Measurements from ENCODE around the gene SV2C. TPM values are rescaled to one million over a fixed set of nuclear protein-coding genes. Genes with fewer than 3 reads are reported as not detected.

SV2C gene
- total RNA-seq, 1 experiment from 2014 or later = not detected

DNA sequence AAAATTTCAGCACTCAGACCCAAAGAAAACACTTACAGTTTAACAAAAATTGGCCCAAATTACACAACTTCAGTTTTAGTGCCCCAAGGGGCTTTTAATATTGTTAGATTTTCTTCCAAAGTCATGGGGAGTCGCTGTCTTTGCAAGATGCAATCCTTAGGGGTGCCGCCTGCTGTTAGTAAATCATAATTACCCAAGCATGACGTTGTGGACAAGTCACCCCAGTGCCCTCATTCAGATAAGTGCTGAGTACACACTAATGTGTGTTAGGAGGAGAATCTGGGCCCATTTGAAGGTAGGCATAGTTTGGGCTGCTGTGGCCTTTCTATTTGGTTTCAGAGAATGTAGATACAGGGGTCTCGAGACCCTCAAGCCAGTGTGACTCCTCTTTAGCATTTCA lies 138.1 kb downstream of the SV2C start:
- ChIA-PET POLR2A (no interaction called here), CTCF (no interaction called here), RAD21 (ENCODE audit: low non-redundant PET in 1 of 2, low total read pairs in 2 of 2, uncharacterized antibody in 2 of 2, unreplicated experiment in 2 of 2) (no interaction called here)
- Histone ChIP-seq H3K4me2 (ENCODE audit: low read length) (no peak overlapping the region), H3K4me1 (ENCODE audit: control insufficient read depth in 1 of 2, insufficient read depth in 2 of 2, low read length in 2 of 2) (no peaks in the 10 kb centered on the region), H3K79me2 (ENCODE audit: insufficient read depth, low read length) (no peaks in the 10 kb centered on the region), H3K9me3 (ENCODE audit: control insufficient read depth in 1 of 2, insufficient read depth in 1 of 2, low read depth in 1 of 2, low read length in 2 of 2) (no peaks in the 10 kb centered on the region), H3K9ac (ENCODE audit: low read length) (no peak overlapping the region), H3K9me2 (ENCODE audit: insufficient read depth) (no peaks in the 10 kb centered on the region), H3K27ac (ENCODE audit: low read depth, low read length) (no peak overlapping the region), H3K4me3 (replicated peaks in 1 of 2; ENCODE audit: low read depth in 1 of 2, low read length in 2 of 2) (no peak overlapping the region), H3K36me3 (ENCODE audit: control insufficient read depth in 1 of 2, insufficient read depth in 2 of 2, low read length in 2 of 2) (no peaks in the 10 kb centered on the region), H4K20me1 (ENCODE audit: insufficient read depth) (no peaks in the 10 kb centered on the region), H3K27me3 (ENCODE audit: insufficient read depth, low read length) (no peaks in the 10 kb centered on the region), H2AFZ (ENCODE audit: low read depth, low read length, poor library complexity, severe bottlenecking) (no peak overlapping the region)
- intact Hi-C loops (cut with micrococcal nuclease) = no loop called here
- BruUV-seq (replicated peaks) = no TSS peak
- ATAC-seq (no peak), DNase-seq (ENCODE audit: low read depth, low spot score) (no peak)
- TF ChIP-seq EGR1 (IDR thresholded peaks at IDR 0.05; ENCODE audit: low read depth) (no peak), SIN3A (IDR thresholded peaks at IDR 0.05; ENCODE audit: low read depth) (no peak), ZFX (IDR thresholded peaks at IDR 0.05) (no peak), SRF (IDR thresholded peaks at IDR 0.05; ENCODE audit: low read depth) (no peak), CEBPB (IDR thresholded peaks at IDR 0.05; ENCODE audit: low read depth) (no peak), POLR2A (IDR thresholded peaks at IDR 0.05; ENCODE audit: borderline replicate concordance, extremely low read depth, insufficient read depth, insufficient read length) (no peak), YY1 (IDR thresholded peaks at IDR 0.05; ENCODE audit: extremely low read depth, insufficient replicate concordance, low read depth, low read length) (no peak), EZH2phosphoT487 (IDR thresholded peaks at IDR 0.05; ENCODE audit: borderline replicate concordance) (no peak), SP1 (IDR thresholded peaks at IDR 0.05; ENCODE audit: low read depth) (no peak), RAD21 (IDR thresholded peaks at IDR 0.05; ENCODE audit: low read depth) (no peak), FOSL1 (IDR thresholded peaks at IDR 0.05; ENCODE audit: low read depth) (no peak), ELF1 (IDR thresholded peaks at IDR 0.05; ENCODE audit: borderline replicate concordance, low read depth) (no peak), ZNF274 (IDR thresholded peaks at IDR 0.05; ENCODE audit: low read depth, low read length) (no peak), TCF7L2 (IDR thresholded peaks at IDR 0.05; ENCODE audit: borderline replicate concordance, extremely low read depth, insufficient read depth, insufficient read length) (no peak), EZH2 (IDR thresholded peaks at IDR 0.05) (no peak), POLR2AphosphoS5 (IDR thresholded peaks at IDR 0.05; ENCODE audit: low read depth, low read length) (no peak)
- TF ChIP-seq, protein P1, sequence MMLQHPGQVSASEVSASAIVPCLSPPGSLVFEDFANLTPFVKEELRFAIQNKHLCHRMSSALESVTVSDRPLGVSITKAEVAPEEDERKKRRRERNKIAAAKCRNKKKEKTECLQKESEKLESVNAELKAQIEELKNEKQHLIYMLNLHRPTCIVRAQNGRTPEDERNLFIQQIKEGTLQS (IDR thresholded peaks at IDR 0.05) = no peak
- TF ChIP-seq, protein P2, sequence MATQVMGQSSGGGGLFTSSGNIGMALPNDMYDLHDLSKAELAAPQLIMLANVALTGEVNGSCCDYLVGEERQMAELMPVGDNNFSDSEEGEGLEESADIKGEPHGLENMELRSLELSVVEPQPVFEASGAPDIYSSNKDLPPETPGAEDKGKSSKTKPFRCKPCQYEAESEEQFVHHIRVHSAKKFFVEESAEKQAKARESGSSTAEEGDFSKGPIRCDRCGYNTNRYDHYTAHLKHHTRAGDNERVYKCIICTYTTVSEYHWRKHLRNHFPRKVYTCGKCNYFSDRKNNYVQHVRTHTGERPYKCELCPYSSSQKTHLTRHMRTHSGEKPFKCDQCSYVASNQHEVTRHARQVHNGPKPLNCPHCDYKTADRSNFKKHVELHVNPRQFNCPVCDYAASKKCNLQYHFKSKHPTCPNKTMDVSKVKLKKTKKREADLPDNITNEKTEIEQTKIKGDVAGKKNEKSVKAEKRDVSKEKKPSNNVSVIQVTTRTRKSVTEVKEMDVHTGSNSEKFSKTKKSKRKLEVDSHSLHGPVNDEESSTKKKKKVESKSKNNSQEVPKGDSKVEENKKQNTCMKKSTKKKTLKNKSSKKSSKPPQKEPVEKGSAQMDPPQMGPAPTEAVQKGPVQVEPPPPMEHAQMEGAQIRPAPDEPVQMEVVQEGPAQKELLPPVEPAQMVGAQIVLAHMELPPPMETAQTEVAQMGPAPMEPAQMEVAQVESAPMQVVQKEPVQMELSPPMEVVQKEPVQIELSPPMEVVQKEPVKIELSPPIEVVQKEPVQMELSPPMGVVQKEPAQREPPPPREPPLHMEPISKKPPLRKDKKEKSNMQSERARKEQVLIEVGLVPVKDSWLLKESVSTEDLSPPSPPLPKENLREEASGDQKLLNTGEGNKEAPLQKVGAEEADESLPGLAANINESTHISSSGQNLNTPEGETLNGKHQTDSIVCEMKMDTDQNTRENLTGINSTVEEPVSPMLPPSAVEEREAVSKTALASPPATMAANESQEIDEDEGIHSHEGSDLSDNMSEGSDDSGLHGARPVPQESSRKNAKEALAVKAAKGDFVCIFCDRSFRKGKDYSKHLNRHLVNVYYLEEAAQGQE (IDR thresholded peaks at IDR 0.05; ENCODE audit: low read depth) = no peak
- TF ChIP-seq, protein P3, sequence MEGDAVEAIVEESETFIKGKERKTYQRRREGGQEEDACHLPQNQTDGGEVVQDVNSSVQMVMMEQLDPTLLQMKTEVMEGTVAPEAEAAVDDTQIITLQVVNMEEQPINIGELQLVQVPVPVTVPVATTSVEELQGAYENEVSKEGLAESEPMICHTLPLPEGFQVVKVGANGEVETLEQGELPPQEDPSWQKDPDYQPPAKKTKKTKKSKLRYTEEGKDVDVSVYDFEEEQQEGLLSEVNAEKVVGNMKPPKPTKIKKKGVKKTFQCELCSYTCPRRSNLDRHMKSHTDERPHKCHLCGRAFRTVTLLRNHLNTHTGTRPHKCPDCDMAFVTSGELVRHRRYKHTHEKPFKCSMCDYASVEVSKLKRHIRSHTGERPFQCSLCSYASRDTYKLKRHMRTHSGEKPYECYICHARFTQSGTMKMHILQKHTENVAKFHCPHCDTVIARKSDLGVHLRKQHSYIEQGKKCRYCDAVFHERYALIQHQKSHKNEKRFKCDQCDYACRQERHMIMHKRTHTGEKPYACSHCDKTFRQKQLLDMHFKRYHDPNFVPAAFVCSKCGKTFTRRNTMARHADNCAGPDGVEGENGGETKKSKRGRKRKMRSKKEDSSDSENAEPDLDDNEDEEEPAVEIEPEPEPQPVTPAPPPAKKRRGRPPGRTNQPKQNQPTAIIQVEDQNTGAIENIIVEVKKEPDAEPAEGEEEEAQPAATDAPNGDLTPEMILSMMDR (IDR thresholded peaks at IDR 0.05 in 2 of 3, conservative IDR thresholded peaks at IDR 0.05 in 1 of 3; ENCODE audit: borderline replicate concordance in 1 of 3, insufficient read depth in 1 of 3, low read depth in 2 of 3, low read length in 2 of 3) = no peak
- TF ChIP-seq, protein P4, sequence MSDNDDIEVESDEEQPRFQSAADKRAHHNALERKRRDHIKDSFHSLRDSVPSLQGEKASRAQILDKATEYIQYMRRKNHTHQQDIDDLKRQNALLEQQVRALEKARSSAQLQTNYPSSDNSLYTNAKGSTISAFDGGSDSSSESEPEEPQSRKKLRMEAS (IDR thresholded peaks at IDR 0.05) = no peak

Measured in HCT116 (cell line).